DND-41 (cell line): ENCODE data around the gene TSHZ3.

Source experiments
- ATAC-seq: fragments of 200-7000 bp; cut with Tn5 transposase; 3 replicates; pipeline ENCODE4 v1.9.1; 2021; ENCODE audit warnings: low read depth; ENCODE audit not compliant: insufficient read depth
- DNase-seq: peaks from one replicate; pipeline ENCODE4 v3.0.0-alpha.2; 2020
- H2AFZ ChIP-seq: 2 replicates; pipeline ENCODE4 v1.6.0; 2012; ENCODE audit warnings: low read depth, low read length
- H3K27ac ChIP-seq: 2 replicates; pipeline ENCODE4 v1.5.1; 2012; ENCODE audit warnings: low read length, inconsistent platforms
- H3K27me3 ChIP-seq: fragments of 200-600 bp; sonication (generic); 2 replicates; pipeline ENCODE4 v1.6.0; 2012; ENCODE audit warnings: low read length, mild to moderate bottlenecking, inconsistent platforms; ENCODE audit not compliant: insufficient read depth, poor library complexity
- H3K36me3 ChIP-seq: 2 replicates; pipeline ENCODE4 v1.5.1; 2012; ENCODE audit warnings: low read length, inconsistent platforms; ENCODE audit not compliant: insufficient read depth
- H3K4me1 ChIP-seq: 2 replicates; pipeline ENCODE4 v1.5.1; 2012; ENCODE audit warnings: mild to moderate bottlenecking, low read length; ENCODE audit not compliant: insufficient read depth
- H3K4me2 ChIP-seq: 2 replicates; pipeline ENCODE4 v1.6.0; 2012; ENCODE audit warnings: mild to moderate bottlenecking, moderate library complexity, low read length, inconsistent platforms; ENCODE audit not compliant: insufficient read depth
- H3K4me3 ChIP-seq, 2 experiments: fragments of 200-600 bp in 1 of 2; shearing (Covaris generic) in 1 of 2; 2 replicates each; pipeline ENCODE4 v1.5.1; 2012 to 2016; ENCODE audit warnings: inconsistent platforms in 2 of 2, low read length in 2 of 2, mild to moderate bottlenecking in 2 of 2, low read depth in 1 of 2, moderate library complexity in 1 of 2
- H3K79me2 ChIP-seq: 2 replicates; pipeline ENCODE4 v1.6.0; 2012; ENCODE audit warnings: low read length, inconsistent platforms; ENCODE audit not compliant: insufficient read depth
- H3K9ac ChIP-seq: 2 replicates; pipeline ENCODE4 v1.6.0; 2012; ENCODE audit warnings: low read depth, mild to moderate bottlenecking, inconsistent platforms, low read length, moderate library complexity
- H3K9me3 ChIP-seq: 2 replicates; pipeline ENCODE4 v1.5.1; 2012; ENCODE audit warnings: low read length, moderate library complexity, mild to moderate bottlenecking, inconsistent platforms; ENCODE audit not compliant: insufficient read depth, severe bottlenecking
- H4K20me1 ChIP-seq: 2 replicates; pipeline ENCODE4 v1.6.0; 2012; ENCODE audit warnings: low read length; ENCODE audit not compliant: insufficient read depth
- EZH2 ChIP-seq: IDR thresholded peaks from 3 replicates; pipeline ENCODE4 v1.6.1; 2012; ENCODE audit warnings: borderline replicate concordance, low read depth, mild to moderate bottlenecking, moderate library complexity, low read length, inconsistent platforms; ENCODE audit not compliant: severe bottlenecking
- TF ChIP-seq, protein P1 (sequence below): IDR thresholded peaks from 2 replicates; pipeline ENCODE4 v1.5.1; 2012; ENCODE audit warnings: borderline replicate concordance, low read length, moderate library complexity, mild to moderate bottlenecking; ENCODE audit not compliant: poor library complexity, severe bottlenecking; ENCODE audit errors: extremely low read depth

TSHZ3 gene

GRCh38 chr19:31344403-31344802 lies 4.8 kb downstream of the TSHZ3 start:
- ATAC-seq: no peak
- Histone ChIP-seq H2AFZ (no peak overlapping the region), H3K4me1 (peaks cover 74% of the 10 kb centered on the region)

GRCh38 chr19:31342926-31343325 lies 6.3 kb downstream of the TSHZ3 start:
- H2AFZ ChIP-seq: no peak overlapping the region
- no peaks in the 10 kb centered on the region for H3K9me3 ChIP-seq
- no peak overlapping the region for H3K4me3 ChIP-seq
- H3K4me2 ChIP-seq: no peak overlapping the region
- no peak overlapping the region for H3K9ac ChIP-seq
- H3K4me1 ChIP-seq: peaks cover 77% of the 10 kb centered on the region
- TF ChIP-seq, protein P1, sequence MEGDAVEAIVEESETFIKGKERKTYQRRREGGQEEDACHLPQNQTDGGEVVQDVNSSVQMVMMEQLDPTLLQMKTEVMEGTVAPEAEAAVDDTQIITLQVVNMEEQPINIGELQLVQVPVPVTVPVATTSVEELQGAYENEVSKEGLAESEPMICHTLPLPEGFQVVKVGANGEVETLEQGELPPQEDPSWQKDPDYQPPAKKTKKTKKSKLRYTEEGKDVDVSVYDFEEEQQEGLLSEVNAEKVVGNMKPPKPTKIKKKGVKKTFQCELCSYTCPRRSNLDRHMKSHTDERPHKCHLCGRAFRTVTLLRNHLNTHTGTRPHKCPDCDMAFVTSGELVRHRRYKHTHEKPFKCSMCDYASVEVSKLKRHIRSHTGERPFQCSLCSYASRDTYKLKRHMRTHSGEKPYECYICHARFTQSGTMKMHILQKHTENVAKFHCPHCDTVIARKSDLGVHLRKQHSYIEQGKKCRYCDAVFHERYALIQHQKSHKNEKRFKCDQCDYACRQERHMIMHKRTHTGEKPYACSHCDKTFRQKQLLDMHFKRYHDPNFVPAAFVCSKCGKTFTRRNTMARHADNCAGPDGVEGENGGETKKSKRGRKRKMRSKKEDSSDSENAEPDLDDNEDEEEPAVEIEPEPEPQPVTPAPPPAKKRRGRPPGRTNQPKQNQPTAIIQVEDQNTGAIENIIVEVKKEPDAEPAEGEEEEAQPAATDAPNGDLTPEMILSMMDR: no peak
- no peak for TF ChIP-seq EZH2
- no peak overlapping the region for H3K27ac ChIP-seq
- H3K36me3 ChIP-seq: no peaks in the 10 kb centered on the region
- H4K20me1 ChIP-seq: peaks cover 20% of the 10 kb centered on the region
- peaks cover 63% of the 10 kb centered on the region for H3K79me2 ChIP-seq
- H3K27me3 ChIP-seq: no peaks in the 10 kb centered on the region
- ATAC-seq (no peak), DNase-seq (no peak)

More at GRCh38 chr19:31344403-31344802, 4.8 kb downstream of the TSHZ3 start:
- Histone ChIP-seq H3K4me3 (no peak overlapping the region), H4K20me1 (peaks cover 15% of the 10 kb centered on the region), H3K27me3 (no peaks in the 10 kb centered on the region), H3K4me2 (no peak overlapping the region), H3K79me2 (peaks cover 55% of the 10 kb centered on the region), H3K9ac (no peak overlapping the region), H3K27ac (no peak overlapping the region), H3K36me3 (no peaks in the 10 kb centered on the region), H3K9me3 (no peaks in the 10 kb centered on the region)
- no peak for TF ChIP-seq EZH2
- TF ChIP-seq, protein P1: no peak
- no peak for DNase-seq

GRCh38 chr19:31340042-31341025 lies 8.9 kb downstream of the TSHZ3 start:
- Histone ChIP-seq H3K27me3 (no peaks in the 10 kb centered on the region), H3K4me2 (peak overlapping the region; percentile 70)

More at GRCh38 chr19:31340042-31341025, 8.9 kb downstream of the TSHZ3 start:
- H3K9ac ChIP-seq: peak overlapping the region; percentile 50
- H4K20me1 ChIP-seq: peaks cover 28% of the 10 kb centered on the region
- peak; percentile 92 for DNase-seq
- peaks cover 72% of the 10 kb centered on the region for H3K79me2 ChIP-seq
- peak overlapping the region in 1 of 2 experiments; percentile 47; a peak in 2 of 4 replicates for H3K4me3 ChIP-seq
- H3K27ac ChIP-seq: peak overlapping the region; percentile 98
- no peaks in the 10 kb centered on the region; the same call in 1 of the 2 replicates for H3K36me3 ChIP-seq
- ATAC-seq: peak; percentile 82
- H3K9me3 ChIP-seq: no peaks in the 10 kb centered on the region
- H2AFZ ChIP-seq: no peak overlapping the region
- no peak for TF ChIP-seq EZH2
- TF ChIP-seq, protein P1: no peak
- peaks cover 67% of the 10 kb centered on the region for H3K4me1 ChIP-seq
